ENCODE results near the gene IL20RB. TPM values are rescaled to one million over a fixed set of nuclear protein-coding genes. Genes with fewer than 3 reads are reported as not detected.

IL20RB gene
- total RNA-seq, 2 experiments from 2014 or later: 1.5 to 2.2 TPM

GRCh38 chr3:136939489-136939888, 18.3 kb upstream of the IL20RB start:
- Histone ChIP-seq H3K4me3 (ENCODE audit: low read length) (no peak overlapping the region), H3K36me3 (ENCODE audit: insufficient read depth, low read length) (no peaks in the 10 kb centered on the region), H3K27ac (ENCODE audit: low read depth in 1 of 2, low read length in 2 of 2) (no peak overlapping the region), H3K27me3 (ENCODE audit: control insufficient read depth in 1 of 2, insufficient read depth in 2 of 2, low read length in 2 of 2) (no peaks in the 10 kb centered on the region), H3K9me3 (ENCODE audit: control insufficient read depth in 1 of 2, insufficient read depth in 1 of 2, low read length in 2 of 2) (no peaks in the 10 kb centered on the region), H3K4me1 (ENCODE audit: insufficient read depth, low read length) (peaks cover 19% of the 10 kb centered on the region)
- ATAC-seq (ENCODE audit: poor library complexity): no peak
- H3K27me3 Mint-ChIP-seq: no peaks in the 10 kb centered on the region
- no peak for TF ChIP-seq CTCF (IDR thresholded peaks at IDR 0.05)
- ChIA-PET POLR2A (interaction anchor here (0.6 to 2.1 kb wide), 2 partner anchors 187 to 745 kb away, joined by 4 to 8 read pairs; partner anchors contain the start of gene STAG1), CTCF (interaction anchor here (0.6 to 2.3 kb wide), 7 partner anchors 9 to 548 kb away, joined by 3 to 8 read pairs (median 3); partner anchors contain the start of gene STAG1)
- peaks cover 5% of the 10 kb centered on the region for H3K9me3 Mint-ChIP-seq
- no peak overlapping the region for H3K4me3 Mint-ChIP-seq
- peaks cover 82% of the 10 kb centered on the region for H3K4me1 Mint-ChIP-seq (ENCODE audit: low read depth)
- H3K36me3 Mint-ChIP-seq (ENCODE audit: low read depth): peaks cover 48% of the 10 kb centered on the region
- H3K27ac Mint-ChIP-seq: peak overlapping the region; percentile 4
- peak in 1 of 14 experiments; percentile 23 for DNase-seq
- intact Hi-C loops (cut with DNase I, micrococcal nuclease): loop anchor here in 1 of 2 experiments (2.0 kb wide), 1 partner anchor 15 kb away; no protein-coding TSS in a partner anchor

- H3K9me3 ChIP-seq (ENCODE audit: control insufficient read depth in 1 of 2, insufficient read depth in 1 of 2, low read length in 2 of 2): no peaks in the 10 kb centered on the region
- H3K27ac Mint-ChIP-seq: peak overlapping the region; percentile 6
- no peaks in the 10 kb centered on the region for H3K9me3 Mint-ChIP-seq
- ChIA-PET POLR2A (interaction anchor here (0.6 to 1.0 kb wide), 3 partner anchors 9 to 32 kb away, joined by 3 read pairs; no protein-coding TSS in a partner anchor), CTCF (interaction anchor here (0.8 kb wide), 1 partner anchor 191 kb away, joined by 3 read pairs; the partner anchor contains the start of gene STAG1)
- intact Hi-C loops (cut with DNase I, micrococcal nuclease): loop anchor here in 1 of 2 experiments (5.0 kb wide), 1 partner anchor 86 kb away; no protein-coding TSS in a partner anchor
- no peak for TF ChIP-seq CTCF (IDR thresholded peaks at IDR 0.05)
- H3K4me1 Mint-ChIP-seq (ENCODE audit: low read depth): peaks cover 61% of the 10 kb centered on the region
- ATAC-seq (ENCODE audit: poor library complexity): no peak
- H3K4me3 Mint-ChIP-seq: no peak overlapping the region
- no peaks in the 10 kb centered on the region for H3K27me3 ChIP-seq (ENCODE audit: control insufficient read depth in 1 of 2, insufficient read depth in 2 of 2, low read length in 2 of 2)
- H3K36me3 ChIP-seq (ENCODE audit: insufficient read depth, low read length): peaks cover 15% of the 10 kb centered on the region
- no peak overlapping the region for H3K4me3 ChIP-seq (ENCODE audit: low read length)
- H3K27me3 Mint-ChIP-seq: no peaks in the 10 kb centered on the region
- no peak for DNase-seq
- no peak overlapping the region for H3K27ac ChIP-seq (ENCODE audit: low read depth in 1 of 2, low read length in 2 of 2)
- peaks cover 19% of the 10 kb centered on the region for H3K4me1 ChIP-seq (ENCODE audit: insufficient read depth, low read length)
- H3K36me3 Mint-ChIP-seq (ENCODE audit: low read depth): peaks cover 42% of the 10 kb centered on the region
These were observed 15.0 kb upstream of the IL20RB start for GRCh38 chr3:136942803-136943202.

GRCh38 chr3:136943436-136943835, 14.3 kb upstream of the IL20RB start:
- H3K27ac Mint-ChIP-seq: no peak overlapping the region
- no peak for DNase-seq
- peaks cover 54% of the 10 kb centered on the region for H3K4me1 Mint-ChIP-seq (ENCODE audit: low read depth)
- CTCF ChIA-PET: interaction anchor here (0.8 kb wide), 1 partner anchor 191 kb away, joined by 3 read pairs; the partner anchor contains the start of gene STAG1
- peaks cover 42% of the 10 kb centered on the region for H3K36me3 Mint-ChIP-seq (ENCODE audit: low read depth)
- no peaks in the 10 kb centered on the region for H3K9me3 Mint-ChIP-seq
- Histone ChIP-seq H3K36me3 (ENCODE audit: insufficient read depth, low read length) (peaks cover 18% of the 10 kb centered on the region), H3K4me3 (ENCODE audit: low read length) (no peak overlapping the region), H3K4me1 (ENCODE audit: insufficient read depth, low read length) (peaks cover 19% of the 10 kb centered on the region), H3K27ac (ENCODE audit: low read depth in 1 of 2, low read length in 2 of 2) (no peak overlapping the region), H3K9me3 (ENCODE audit: control insufficient read depth in 1 of 2, insufficient read depth in 1 of 2, low read length in 2 of 2) (no peaks in the 10 kb centered on the region), H3K27me3 (ENCODE audit: control insufficient read depth in 1 of 2, insufficient read depth in 2 of 2, low read length in 2 of 2) (no peaks in the 10 kb centered on the region)
- POLR2A ChIA-PET: interaction anchor here (0.6 to 1.0 kb wide), 2 partner anchors 19 to 33 kb away, joined by 3 read pairs; no protein-coding TSS in a partner anchor
- no peak for TF ChIP-seq CTCF (IDR thresholded peaks at IDR 0.05)
- no peak for ATAC-seq (ENCODE audit: poor library complexity)
- H3K27me3 Mint-ChIP-seq: no peaks in the 10 kb centered on the region
- intact Hi-C loops (cut with DNase I, micrococcal nuclease): loop anchor here in 1 of 2 experiments (5.0 kb wide), 1 partner anchor 86 kb away; no protein-coding TSS in a partner anchor
- no peak overlapping the region for H3K4me3 Mint-ChIP-seq

All from CD4-positive, alpha-beta T cell (primary cell).